ENCODE measurements around the gene SYT17.

SYT17 gene

DNA sequence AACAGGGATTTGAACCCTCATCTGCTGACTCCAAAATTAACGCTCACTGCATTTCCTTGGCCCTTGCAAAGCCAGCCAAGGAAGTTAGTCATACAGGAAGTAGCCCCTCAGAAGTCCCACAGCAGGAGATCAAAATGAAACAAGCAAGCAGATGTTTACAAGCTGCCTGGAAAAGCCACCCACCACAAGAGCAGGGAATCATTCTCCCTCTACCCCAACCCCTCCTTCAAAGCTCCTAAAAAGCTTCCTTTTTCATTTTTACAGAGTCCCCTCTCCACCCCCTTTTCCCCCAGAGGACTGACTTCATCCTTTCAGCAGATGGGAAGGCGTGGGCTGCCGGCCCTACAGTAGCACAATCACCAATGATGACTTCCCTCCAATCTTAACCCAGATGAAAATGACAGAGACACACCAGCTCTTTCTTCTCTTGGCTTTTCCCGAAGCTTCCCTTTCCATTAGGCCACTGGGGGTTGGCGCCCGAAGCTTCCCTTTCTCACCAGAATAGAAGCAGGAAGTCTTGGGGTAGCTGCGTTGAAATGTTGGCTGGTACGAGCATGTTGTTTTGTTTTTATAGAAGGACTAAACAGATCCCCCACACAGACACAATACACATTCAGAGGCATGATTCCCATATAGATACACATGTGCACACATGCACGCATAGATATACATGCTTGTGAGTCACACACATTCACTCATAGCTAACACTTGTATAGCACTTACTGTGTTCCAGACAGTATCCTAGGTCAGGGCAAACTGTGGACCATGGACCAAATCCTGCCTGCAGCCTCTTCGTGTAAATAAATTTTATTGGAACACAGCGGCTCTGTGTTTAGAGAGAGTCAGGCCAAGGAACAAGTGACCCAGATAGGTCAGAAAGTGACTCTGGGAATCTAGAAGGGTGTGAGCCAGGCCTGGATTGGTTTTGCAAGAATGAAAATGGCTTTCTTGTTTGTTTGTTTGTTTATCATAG is 36.9 kb upstream of the SYT17 start:
- H3K79me2 ChIP-seq (ENCODE audit: insufficient read depth, low read length): no peaks in the 10 kb centered on the region
- no peaks in the 10 kb centered on the region for H3K27me3 ChIP-seq (ENCODE audit: insufficient read depth, low read length, poor library complexity)
- DNase-seq: peak; percentile 29
- no peak overlapping the region for H3K27ac ChIP-seq (ENCODE audit: low read length)
- ATAC-seq (ENCODE audit: insufficient read depth, low read depth): peak; percentile 64
- no peaks in the 10 kb centered on the region for H3K36me3 ChIP-seq (ENCODE audit: insufficient read depth, low read length)
- no peak overlapping the region for H3K9ac ChIP-seq (ENCODE audit: low read depth, low read length)
- peaks cover 3% of the 10 kb centered on the region for H3K9me3 ChIP-seq (ENCODE audit: insufficient read depth, low read length, severe bottlenecking)
- no peaks in the 10 kb centered on the region for H4K20me1 ChIP-seq (ENCODE audit: insufficient read depth, low read length)
- no peak overlapping the region for H3K4me3 ChIP-seq (ENCODE audit: low read depth in 1 of 2, low read length in 2 of 2)
- peaks cover 9% of the 10 kb centered on the region; the same call in 1 of the 2 replicates for H3K4me1 ChIP-seq (ENCODE audit: insufficient read depth, low read length)
- no peak overlapping the region for H2AFZ ChIP-seq (ENCODE audit: low read depth, low read length)
- TF ChIP-seq, protein P1, sequence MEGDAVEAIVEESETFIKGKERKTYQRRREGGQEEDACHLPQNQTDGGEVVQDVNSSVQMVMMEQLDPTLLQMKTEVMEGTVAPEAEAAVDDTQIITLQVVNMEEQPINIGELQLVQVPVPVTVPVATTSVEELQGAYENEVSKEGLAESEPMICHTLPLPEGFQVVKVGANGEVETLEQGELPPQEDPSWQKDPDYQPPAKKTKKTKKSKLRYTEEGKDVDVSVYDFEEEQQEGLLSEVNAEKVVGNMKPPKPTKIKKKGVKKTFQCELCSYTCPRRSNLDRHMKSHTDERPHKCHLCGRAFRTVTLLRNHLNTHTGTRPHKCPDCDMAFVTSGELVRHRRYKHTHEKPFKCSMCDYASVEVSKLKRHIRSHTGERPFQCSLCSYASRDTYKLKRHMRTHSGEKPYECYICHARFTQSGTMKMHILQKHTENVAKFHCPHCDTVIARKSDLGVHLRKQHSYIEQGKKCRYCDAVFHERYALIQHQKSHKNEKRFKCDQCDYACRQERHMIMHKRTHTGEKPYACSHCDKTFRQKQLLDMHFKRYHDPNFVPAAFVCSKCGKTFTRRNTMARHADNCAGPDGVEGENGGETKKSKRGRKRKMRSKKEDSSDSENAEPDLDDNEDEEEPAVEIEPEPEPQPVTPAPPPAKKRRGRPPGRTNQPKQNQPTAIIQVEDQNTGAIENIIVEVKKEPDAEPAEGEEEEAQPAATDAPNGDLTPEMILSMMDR (IDR thresholded peaks at IDR 0.05; ENCODE audit: borderline replicate concordance, extremely low read depth, low read length, poor library complexity, severe bottlenecking): no peak
- no peak for TF ChIP-seq EZH2 (IDR thresholded peaks at IDR 0.05; ENCODE audit: borderline replicate concordance, low read depth, low read length, severe bottlenecking)
- H3K4me2 ChIP-seq (ENCODE audit: insufficient read depth, low read length): no peak overlapping the region

DNA sequence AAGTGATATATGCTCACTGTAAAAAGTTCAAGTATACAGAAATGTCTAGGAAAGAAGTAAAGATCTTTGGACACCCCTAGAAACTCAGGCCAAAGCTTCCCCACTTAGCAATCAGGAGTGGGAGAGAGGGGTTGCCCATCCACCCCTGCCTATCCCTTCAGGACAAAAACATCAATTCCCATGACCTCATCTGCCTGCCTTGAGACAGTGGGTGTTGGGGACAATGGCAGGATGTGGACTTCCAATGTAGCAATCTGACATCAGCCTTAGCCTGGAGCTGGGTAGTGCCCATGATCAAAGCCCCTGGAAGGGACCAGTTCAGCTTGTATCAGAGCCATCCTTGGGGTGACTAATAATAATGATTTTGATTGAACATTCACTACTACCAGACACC is 36.2 kb upstream of the SYT17 start:
- Histone ChIP-seq H3K27me3 (ENCODE audit: insufficient read depth, low read length, poor library complexity) (no peaks in the 10 kb centered on the region), H3K9me3 (ENCODE audit: insufficient read depth, low read length, severe bottlenecking) (no peaks in the 10 kb centered on the region), H3K4me3 (ENCODE audit: low read depth in 1 of 2, low read length in 2 of 2) (no peak overlapping the region), H3K27ac (ENCODE audit: low read length) (no peak overlapping the region), H4K20me1 (ENCODE audit: insufficient read depth, low read length) (no peaks in the 10 kb centered on the region), H2AFZ (ENCODE audit: low read depth, low read length) (no peak overlapping the region), H3K9ac (ENCODE audit: low read depth, low read length) (no peak overlapping the region), H3K4me2 (ENCODE audit: insufficient read depth, low read length) (no peak overlapping the region), H3K4me1 (ENCODE audit: insufficient read depth, low read length) (peaks cover 9% of the 10 kb centered on the region; the same call in 1 of the 2 replicates), H3K36me3 (ENCODE audit: insufficient read depth, low read length) (no peaks in the 10 kb centered on the region), H3K79me2 (ENCODE audit: insufficient read depth, low read length) (no peaks in the 10 kb centered on the region)
- no peak for DNase-seq
- no peak for ATAC-seq (ENCODE audit: insufficient read depth, low read depth)
- no peak for TF ChIP-seq EZH2 (IDR thresholded peaks at IDR 0.05; ENCODE audit: borderline replicate concordance, low read depth, low read length, severe bottlenecking)
- TF ChIP-seq, protein P1 (IDR thresholded peaks at IDR 0.05; ENCODE audit: borderline replicate concordance, extremely low read depth, low read length, poor library complexity, severe bottlenecking): no peak

- Histone ChIP-seq H3K4me2 (ENCODE audit: insufficient read depth, low read length) (no peak overlapping the region), H3K9me3 (ENCODE audit: insufficient read depth, low read length, severe bottlenecking) (no peaks in the 10 kb centered on the region), H4K20me1 (ENCODE audit: insufficient read depth, low read length) (no peaks in the 10 kb centered on the region), H3K36me3 (ENCODE audit: insufficient read depth, low read length) (no peaks in the 10 kb centered on the region), H3K27ac (ENCODE audit: low read length) (no peak overlapping the region), H3K4me1 (ENCODE audit: insufficient read depth, low read length) (peaks cover 9% of the 10 kb centered on the region; the same call in 1 of the 2 replicates), H2AFZ (ENCODE audit: low read depth, low read length) (no peak overlapping the region), H3K4me3 (ENCODE audit: low read depth in 1 of 2, low read length in 2 of 2) (no peak overlapping the region), H3K79me2 (ENCODE audit: insufficient read depth, low read length) (no peaks in the 10 kb centered on the region), H3K27me3 (ENCODE audit: insufficient read depth, low read length, poor library complexity) (no peaks in the 10 kb centered on the region), H3K9ac (ENCODE audit: low read depth, low read length) (no peak overlapping the region)
- TF ChIP-seq, protein P1 (IDR thresholded peaks at IDR 0.05; ENCODE audit: borderline replicate concordance, extremely low read depth, low read length, poor library complexity, severe bottlenecking): no peak
- no peak for TF ChIP-seq EZH2 (IDR thresholded peaks at IDR 0.05; ENCODE audit: borderline replicate concordance, low read depth, low read length, severe bottlenecking)
- DNase-seq (no peak), ATAC-seq (ENCODE audit: insufficient read depth, low read depth) (no peak)
Measured at GRCh38 chr16:19132255-19132654, 35.8 kb upstream of the SYT17 start.

Data from DND-41 (cell line).